ENCODE measurements around the gene GAS2L1.
A peak's percentile ranks its signal among the peaks of the same experiment; 100 is the strongest.

GAS2L1 gene

DNA sequence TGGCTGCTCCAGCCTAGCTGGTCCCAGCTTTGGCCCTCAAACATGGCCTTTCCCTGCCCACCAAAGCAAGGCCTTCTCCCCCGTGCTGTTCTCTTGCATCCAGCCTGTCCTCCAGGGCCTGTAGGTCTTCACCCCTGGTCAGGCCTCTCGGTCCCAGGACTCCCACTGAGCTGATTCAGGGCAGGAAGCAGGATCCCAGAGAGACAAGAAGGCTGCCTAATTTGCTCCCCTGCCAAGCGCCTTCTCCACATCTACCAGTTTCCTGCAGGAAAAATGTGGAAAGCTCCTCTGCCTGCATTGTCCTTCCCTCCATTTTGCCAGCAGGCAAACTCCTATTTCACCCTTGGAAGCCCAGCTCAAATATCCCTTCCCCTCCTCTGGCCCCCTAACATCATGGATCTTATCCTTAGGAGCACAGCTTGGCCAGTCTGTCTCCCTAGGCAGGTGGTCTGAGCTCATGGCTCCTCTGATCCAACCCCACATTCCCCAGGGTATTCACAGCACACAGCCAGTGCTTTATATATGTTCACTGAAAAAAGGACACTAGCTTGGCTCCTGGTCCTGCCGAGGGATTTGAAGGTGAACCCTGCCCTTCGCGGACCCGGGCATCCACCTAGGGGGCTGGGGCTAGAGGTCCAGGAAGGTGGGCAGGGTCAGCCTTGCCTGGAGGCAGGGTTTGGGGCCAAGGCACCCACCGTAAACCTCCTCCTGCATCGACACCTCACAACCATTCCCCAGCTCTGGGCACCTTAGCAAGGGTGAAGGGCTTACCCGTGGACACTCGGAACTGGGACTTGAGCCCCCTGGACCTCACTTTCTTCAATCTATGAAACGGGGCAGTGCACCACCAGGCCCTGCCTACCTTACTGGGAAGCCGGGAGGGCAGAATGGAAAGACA lies 39.6 kb upstream of the GAS2L1 start:
- Histone ChIP-seq H3K27me3 (replicated peaks; ENCODE audit: control insufficient read depth, insufficient read depth, low read length, poor library complexity, severe bottlenecking) (no peaks in the 10 kb centered on the region), H3K36me3 (ENCODE audit: control insufficient read depth, insufficient read depth, low read length) (peaks cover 4% of the 10 kb centered on the region), H3K27ac (ENCODE audit: insufficient read depth, low read length, poor library complexity, severe bottlenecking) (peak overlapping the region; percentile 96), H3K4me1 (ENCODE audit: control insufficient read depth, insufficient read depth, low read length, poor library complexity, severe bottlenecking) (peaks cover 33% of the 10 kb centered on the region), H3K9me3 (ENCODE audit: control insufficient read depth, low read length) (no peaks in the 10 kb centered on the region), H3K4me3 (ENCODE audit: insufficient read depth, low read depth, low read length, poor library complexity, severe bottlenecking) (peak overlapping the region; percentile 83)
- DNase-seq, result no peak

DNA sequence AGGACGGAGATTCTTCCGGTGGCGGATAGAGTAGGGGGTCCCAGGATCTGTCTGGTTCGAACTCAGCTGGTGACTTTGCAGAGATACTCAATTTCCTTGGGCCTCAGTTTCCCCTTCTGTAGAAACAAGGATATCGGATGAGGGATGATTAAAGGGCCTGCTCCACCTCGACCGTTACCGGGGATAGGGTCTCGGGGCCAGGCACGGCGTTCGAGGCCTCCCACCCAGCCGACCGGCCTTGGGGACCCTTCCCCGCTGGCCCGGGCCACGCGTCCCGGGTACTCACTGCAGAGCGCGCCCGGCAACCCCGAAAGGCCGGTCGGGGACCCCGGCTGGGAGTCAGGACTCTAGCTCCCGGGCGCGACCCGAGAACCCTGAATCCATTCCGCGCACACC lies 39.0 kb upstream of the GAS2L1 start:
- Histone ChIP-seq H3K27me3 (replicated peaks; ENCODE audit: control insufficient read depth, insufficient read depth, low read length, poor library complexity, severe bottlenecking) (no peaks in the 10 kb centered on the region), H3K4me1 (ENCODE audit: control insufficient read depth, insufficient read depth, low read length, poor library complexity, severe bottlenecking) (peaks cover 40% of the 10 kb centered on the region), H3K27ac (ENCODE audit: insufficient read depth, low read length, poor library complexity, severe bottlenecking) (peak overlapping the region; percentile 96), H3K9me3 (ENCODE audit: control insufficient read depth, low read length) (no peaks in the 10 kb centered on the region), H3K4me3 (ENCODE audit: insufficient read depth, low read depth, low read length, poor library complexity, severe bottlenecking) (peak overlapping the region; percentile 83), H3K36me3 (ENCODE audit: control insufficient read depth, insufficient read depth, low read length) (peaks cover 7% of the 10 kb centered on the region)
- no peak for DNase-seq

DNA sequence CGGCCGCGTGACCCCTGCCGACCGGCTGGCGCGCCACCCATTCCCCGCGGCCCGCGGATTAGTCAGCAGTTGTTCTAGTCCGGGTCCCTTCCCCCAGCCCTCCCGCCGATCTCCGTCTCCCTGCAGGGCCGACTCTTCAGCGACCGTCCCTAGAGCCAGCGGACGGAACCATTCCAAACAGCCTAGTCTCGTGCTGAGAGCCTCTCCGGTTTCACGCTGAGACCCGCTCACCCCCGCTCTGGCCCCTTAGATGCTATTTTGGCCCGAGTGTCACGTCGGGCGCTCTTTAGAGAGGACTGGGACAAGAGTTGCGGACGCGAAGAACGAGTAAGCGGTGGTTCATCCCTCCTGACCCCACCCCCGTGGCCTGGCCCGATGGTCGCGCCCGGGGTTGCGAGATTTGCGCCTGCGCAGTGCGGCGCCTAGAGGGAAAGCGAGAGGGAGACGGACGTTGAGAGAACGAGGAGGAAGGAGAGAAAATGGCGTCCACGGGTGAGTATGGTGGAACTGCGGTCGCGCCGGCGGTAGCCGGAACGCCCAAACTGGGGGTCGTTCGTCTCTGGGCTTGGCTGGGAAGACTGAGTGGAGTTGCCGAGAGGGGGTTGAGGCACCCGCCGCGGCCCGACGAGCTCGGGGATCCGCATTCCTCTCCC lies 38.5 kb upstream of the GAS2L1 start, which contains the start of the genes EWSR1 and RHBDD3:
EWSR1 (plus strand) TSS at position 411 of the 653 bp plus-strand sequence; CDS start at position 480, 69 bp downstream.
RHBDD3 (minus strand) TSS at position 124 of the 653 bp plus-strand sequence. CDS start 2,355 bp downstream, outside the sequence.
- Histone ChIP-seq H3K27me3 (replicated peaks; ENCODE audit: control insufficient read depth, insufficient read depth, low read length, poor library complexity, severe bottlenecking) (no peaks in the 10 kb centered on the region), H3K4me1 (ENCODE audit: control insufficient read depth, insufficient read depth, low read length, poor library complexity, severe bottlenecking) (peaks cover 42% of the 10 kb centered on the region), H3K36me3 (ENCODE audit: control insufficient read depth, insufficient read depth, low read length) (peaks cover 13% of the 10 kb centered on the region), H3K9me3 (ENCODE audit: control insufficient read depth, low read length) (no peaks in the 10 kb centered on the region), H3K4me3 (ENCODE audit: insufficient read depth, low read depth, low read length, poor library complexity, severe bottlenecking) (peak within 1 kb of the TSS; percentile 83), H3K27ac (ENCODE audit: insufficient read depth, low read length, poor library complexity, severe bottlenecking) (peak within 1 kb of the TSS; percentile 96)
- DNase-seq, result peak; percentile 90 to 93 (median 91)

DNA sequence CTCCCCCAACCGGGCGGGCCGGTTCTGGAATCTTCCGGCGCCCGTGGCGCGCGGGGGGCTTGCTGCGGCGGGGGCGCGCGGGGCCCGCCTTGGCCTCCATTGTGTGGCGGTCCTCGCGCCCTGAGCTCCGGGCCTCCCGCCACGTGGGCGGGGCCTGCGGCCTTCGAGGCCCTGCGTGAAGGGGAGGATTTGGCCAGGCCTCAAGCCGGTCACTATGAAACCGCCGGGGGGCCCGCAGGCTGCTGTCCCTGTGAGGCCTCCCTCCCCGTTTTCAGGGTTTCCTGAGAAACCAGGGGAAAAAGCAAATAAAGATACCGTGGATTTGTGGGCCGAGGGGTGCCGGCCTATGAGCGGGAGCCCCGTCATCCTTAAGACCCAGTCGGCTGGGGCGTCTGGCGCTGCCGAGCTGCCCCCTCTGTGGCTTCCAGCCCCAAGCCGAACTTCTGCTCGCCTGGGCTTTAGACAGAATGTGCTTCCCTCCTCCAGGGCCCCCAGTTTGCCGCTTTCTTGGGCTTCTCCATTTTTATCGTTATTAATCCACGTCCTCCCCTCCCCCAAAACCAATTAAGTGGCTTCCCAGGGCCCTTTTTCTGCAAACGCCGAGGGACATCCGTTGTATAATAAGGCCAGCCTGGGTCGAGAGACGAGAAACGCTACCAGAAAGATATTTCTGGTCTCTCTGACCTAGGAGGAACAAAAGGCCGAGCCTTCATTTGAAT lies 37.8 kb upstream of the GAS2L1 start:
- peaks cover 19% of the 10 kb centered on the region for H3K36me3 ChIP-seq (ENCODE audit: control insufficient read depth, insufficient read depth, low read length)
- no peaks in the 10 kb centered on the region for H3K27me3 ChIP-seq (replicated peaks; ENCODE audit: control insufficient read depth, insufficient read depth, low read length, poor library complexity, severe bottlenecking)
- H3K4me3 ChIP-seq (ENCODE audit: insufficient read depth, low read depth, low read length, poor library complexity, severe bottlenecking), result peak overlapping the region; percentile 83
- H3K9me3 ChIP-seq (ENCODE audit: control insufficient read depth, low read length), result no peaks in the 10 kb centered on the region
- peak; percentile 27 to 34 (median 28) for DNase-seq
- peaks cover 42% of the 10 kb centered on the region for H3K4me1 ChIP-seq (ENCODE audit: control insufficient read depth, insufficient read depth, low read length, poor library complexity, severe bottlenecking)
- H3K27ac ChIP-seq (ENCODE audit: insufficient read depth, low read length, poor library complexity, severe bottlenecking), result peak overlapping the region; percentile 96

DNA sequence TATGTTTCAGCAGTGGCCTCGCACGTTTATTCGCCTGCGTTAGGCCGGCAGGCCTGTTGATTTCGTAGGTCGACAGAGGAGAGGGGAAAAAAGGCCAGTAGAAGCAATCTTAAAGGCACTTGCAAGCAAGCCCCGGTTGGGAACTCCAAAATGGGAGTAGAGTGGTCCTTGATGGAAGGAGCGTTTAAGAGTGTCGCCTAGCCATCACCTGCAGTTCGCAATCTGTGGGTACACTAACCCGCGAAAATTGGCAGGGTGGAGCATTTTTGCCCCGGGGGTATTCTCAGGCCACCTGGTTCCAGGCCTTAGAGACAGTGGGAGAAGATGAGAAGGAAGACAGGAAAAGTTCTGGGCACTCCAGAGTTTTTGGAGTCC lies 37.2 kb upstream of the GAS2L1 start:
- Histone ChIP-seq H3K4me1 (ENCODE audit: control insufficient read depth, insufficient read depth, low read length, poor library complexity, severe bottlenecking) (peaks cover 42% of the 10 kb centered on the region), H3K36me3 (ENCODE audit: control insufficient read depth, insufficient read depth, low read length) (peaks cover 25% of the 10 kb centered on the region), H3K27me3 (replicated peaks; ENCODE audit: control insufficient read depth, insufficient read depth, low read length, poor library complexity, severe bottlenecking) (no peaks in the 10 kb centered on the region), H3K27ac (ENCODE audit: insufficient read depth, low read length, poor library complexity, severe bottlenecking) (peak overlapping the region; percentile 96), H3K9me3 (ENCODE audit: control insufficient read depth, low read length) (no peaks in the 10 kb centered on the region), H3K4me3 (ENCODE audit: insufficient read depth, low read depth, low read length, poor library complexity, severe bottlenecking) (peak overlapping the region; percentile 83)
- DNase-seq, result no peak

DNA sequence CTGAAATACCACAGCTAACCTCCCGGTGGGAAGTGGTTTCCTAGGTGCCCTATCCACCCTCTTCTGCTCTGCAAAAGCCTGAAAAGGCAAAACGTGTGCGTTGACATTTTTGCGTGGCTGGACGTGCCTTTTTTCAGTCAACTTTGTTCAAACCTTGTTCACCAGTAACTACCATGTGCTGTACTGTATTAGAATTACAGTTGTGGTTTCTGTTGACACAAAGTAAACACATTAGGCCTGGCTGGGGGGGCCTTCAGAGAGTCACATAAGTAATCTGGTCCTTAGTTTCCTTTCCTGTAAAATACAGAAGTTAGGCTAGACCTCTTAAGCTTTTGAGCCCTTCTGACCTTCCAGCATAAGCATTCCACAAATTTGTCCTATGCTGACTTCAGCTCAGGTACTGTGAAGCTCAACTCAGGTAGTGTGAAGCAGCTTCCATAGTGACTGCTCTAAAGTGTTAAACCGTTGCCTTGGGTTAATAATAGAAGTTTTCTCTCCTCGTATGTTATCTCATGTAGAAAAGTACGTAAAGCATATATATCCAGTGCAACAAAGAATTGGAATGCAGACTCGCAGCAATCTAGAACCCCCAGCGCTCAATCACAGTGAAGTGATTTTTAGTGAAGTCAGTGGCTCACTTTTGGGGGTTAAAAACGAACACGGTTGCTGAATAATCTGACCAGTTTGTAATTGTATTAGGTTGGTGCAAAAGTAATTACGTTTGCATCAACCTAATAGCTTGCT lies 36.5 kb upstream of the GAS2L1 start:
- Histone ChIP-seq H3K4me3 (ENCODE audit: insufficient read depth, low read depth, low read length, poor library complexity, severe bottlenecking) (peak overlapping the region; percentile 83), H3K27ac (ENCODE audit: insufficient read depth, low read length, poor library complexity, severe bottlenecking) (peak overlapping the region; percentile 96), H3K27me3 (replicated peaks; ENCODE audit: control insufficient read depth, insufficient read depth, low read length, poor library complexity, severe bottlenecking) (no peaks in the 10 kb centered on the region), H3K36me3 (ENCODE audit: control insufficient read depth, insufficient read depth, low read length) (peaks cover 30% of the 10 kb centered on the region), H3K4me1 (ENCODE audit: control insufficient read depth, insufficient read depth, low read length, poor library complexity, severe bottlenecking) (peaks cover 42% of the 10 kb centered on the region), H3K9me3 (ENCODE audit: control insufficient read depth, low read length) (no peaks in the 10 kb centered on the region)
- DNase-seq, result no peak

DNA sequence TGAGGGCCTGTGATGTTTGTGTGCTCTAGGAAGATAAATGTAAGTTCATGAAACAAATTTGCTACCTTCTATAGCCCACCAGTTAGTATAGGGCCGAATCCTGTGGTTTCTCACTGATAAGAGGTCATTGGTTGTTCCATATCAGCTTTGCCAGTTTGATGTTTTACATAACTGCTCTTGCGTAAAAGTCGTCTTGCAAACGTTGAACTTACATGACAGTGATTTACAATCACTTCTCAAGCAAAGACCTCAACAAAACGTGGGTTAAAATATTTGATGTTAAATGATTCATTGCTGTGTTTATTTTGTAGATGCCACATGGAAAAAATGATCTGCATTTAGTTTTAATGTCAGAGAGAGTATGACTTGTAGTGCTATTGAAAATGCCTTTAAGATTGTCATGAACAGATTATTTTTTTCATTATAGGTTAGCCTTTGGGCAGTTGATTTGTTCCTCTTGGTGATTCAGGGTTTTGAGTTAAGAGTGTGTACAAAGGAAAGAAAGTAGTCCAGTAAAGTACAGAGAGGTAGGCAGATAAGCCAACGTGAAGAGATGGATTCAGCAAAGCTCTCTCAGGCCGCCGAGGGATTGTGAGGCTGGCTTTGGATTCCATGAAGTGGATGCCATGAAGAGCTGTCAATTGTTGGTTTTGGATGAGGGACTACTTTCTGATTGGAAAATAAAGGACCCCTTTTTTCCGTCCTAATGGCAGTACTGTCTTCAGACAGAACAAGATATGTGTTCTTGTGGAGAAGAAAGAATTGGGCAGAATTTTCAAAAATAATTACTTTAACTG lies 35.8 kb upstream of the GAS2L1 start:
- Histone ChIP-seq H3K36me3 (ENCODE audit: control insufficient read depth, insufficient read depth, low read length) (peaks cover 33% of the 10 kb centered on the region), H3K4me1 (ENCODE audit: control insufficient read depth, insufficient read depth, low read length, poor library complexity, severe bottlenecking) (peaks cover 42% of the 10 kb centered on the region), H3K9me3 (ENCODE audit: control insufficient read depth, low read length) (no peaks in the 10 kb centered on the region), H3K27me3 (replicated peaks; ENCODE audit: control insufficient read depth, insufficient read depth, low read length, poor library complexity, severe bottlenecking) (no peaks in the 10 kb centered on the region), H3K27ac (ENCODE audit: insufficient read depth, low read length, poor library complexity, severe bottlenecking) (peak overlapping the region; percentile 47), H3K4me3 (ENCODE audit: insufficient read depth, low read depth, low read length, poor library complexity, severe bottlenecking) (peak overlapping the region; percentile 83)
- no peak for DNase-seq

DNA sequence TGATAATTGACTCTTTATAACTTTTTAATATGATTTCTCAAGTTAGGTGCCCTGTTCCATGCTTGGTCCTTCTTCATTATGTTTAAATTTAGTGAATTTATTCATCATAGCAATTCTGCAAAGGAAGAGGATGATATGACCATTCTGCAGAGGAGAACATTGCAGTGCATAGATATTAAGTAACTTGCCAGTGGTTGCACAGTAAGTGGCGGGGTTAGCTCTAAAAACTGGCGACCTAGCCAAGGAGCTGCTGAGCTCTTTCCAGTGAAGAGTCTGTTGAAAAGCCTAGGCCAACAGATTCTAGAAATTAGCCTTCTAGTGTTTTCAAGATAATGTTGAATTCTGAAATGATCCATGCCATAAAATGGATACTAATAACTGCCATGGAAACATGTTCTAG lies 33.8 kb upstream of the GAS2L1 start:
- DNase-seq, result no peak
- H3K27ac ChIP-seq (ENCODE audit: insufficient read depth, low read length, poor library complexity, severe bottlenecking), result no peak overlapping the region
- H3K9me3 ChIP-seq (ENCODE audit: control insufficient read depth, low read length), result no peaks in the 10 kb centered on the region
- peaks cover 52% of the 10 kb centered on the region for H3K36me3 ChIP-seq (ENCODE audit: control insufficient read depth, insufficient read depth, low read length)
- peaks cover 38% of the 10 kb centered on the region for H3K4me1 ChIP-seq (ENCODE audit: control insufficient read depth, insufficient read depth, low read length, poor library complexity, severe bottlenecking)
- H3K27me3 ChIP-seq (replicated peaks; ENCODE audit: control insufficient read depth, insufficient read depth, low read length, poor library complexity, severe bottlenecking), result no peaks in the 10 kb centered on the region
- H3K4me3 ChIP-seq (ENCODE audit: insufficient read depth, low read depth, low read length, poor library complexity, severe bottlenecking), result no peak overlapping the region

DNA sequence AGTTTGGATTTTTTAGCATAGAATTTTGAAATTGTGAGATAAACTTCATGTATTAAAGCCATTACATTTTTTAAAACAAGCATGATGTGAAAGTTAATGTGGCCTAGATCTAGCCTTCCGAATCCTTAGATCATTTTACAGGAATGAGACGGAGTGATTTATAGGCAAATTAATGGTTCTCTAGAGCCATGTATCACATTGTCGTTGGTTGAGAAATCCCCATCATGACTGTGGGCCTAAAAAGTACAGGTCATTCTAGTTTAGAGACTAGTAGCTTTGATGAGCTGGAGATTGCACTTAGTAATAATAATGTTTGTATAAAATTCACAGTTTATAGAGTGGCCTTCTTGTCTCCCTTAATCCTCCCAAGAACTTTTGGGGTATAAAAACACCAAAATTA lies 31.3 kb upstream of the GAS2L1 start:
- Histone ChIP-seq H3K9me3 (ENCODE audit: control insufficient read depth, low read length) (no peaks in the 10 kb centered on the region), H3K4me3 (ENCODE audit: insufficient read depth, low read depth, low read length, poor library complexity, severe bottlenecking) (no peak overlapping the region), H3K27ac (ENCODE audit: insufficient read depth, low read length, poor library complexity, severe bottlenecking) (no peak overlapping the region), H3K36me3 (ENCODE audit: control insufficient read depth, insufficient read depth, low read length) (peaks cover 73% of the 10 kb centered on the region), H3K27me3 (replicated peaks; ENCODE audit: control insufficient read depth, insufficient read depth, low read length, poor library complexity, severe bottlenecking) (no peaks in the 10 kb centered on the region), H3K4me1 (ENCODE audit: control insufficient read depth, insufficient read depth, low read length, poor library complexity, severe bottlenecking) (peaks cover 26% of the 10 kb centered on the region)
- DNase-seq, result no peak
